Measurements from ENCODE around the gene NOTCH3.

NOTCH3 gene

DNA sequence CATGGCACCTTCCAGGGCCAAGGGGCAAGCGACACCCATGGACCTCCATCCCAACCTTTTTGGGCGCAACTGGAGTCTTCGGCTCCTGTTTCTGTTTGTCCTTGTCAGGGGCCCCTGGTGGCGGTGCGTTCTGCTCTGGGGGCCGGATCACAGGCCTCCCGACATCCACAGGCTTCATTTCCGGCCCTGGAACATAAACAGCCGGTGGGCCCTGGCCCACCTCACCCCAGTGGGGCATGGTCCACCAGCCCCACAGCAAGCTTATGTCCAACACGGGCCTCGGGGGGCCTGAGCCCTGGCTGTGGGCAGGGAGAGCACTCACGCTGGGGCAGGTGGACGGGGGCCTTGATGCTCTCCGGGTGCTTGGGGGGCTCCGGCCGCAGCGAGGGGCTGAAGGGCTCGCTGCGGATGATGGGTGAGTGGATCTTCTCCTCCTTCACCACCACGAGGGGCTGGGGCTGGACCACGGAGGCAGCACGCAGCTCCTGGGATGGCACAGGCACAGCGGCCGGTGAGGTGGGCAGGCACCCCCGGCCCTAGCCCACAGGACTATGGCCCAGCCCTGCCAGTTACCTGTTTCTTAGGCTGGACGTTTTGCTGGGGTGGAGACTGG lies 38.6 kb upstream of the NOTCH3 start:
- TF ChIP-seq POLR2AphosphoS5 (IDR thresholded peaks at IDR 0.05; ENCODE audit: borderline replicate concordance, low read depth, low read length) (no peak), FOXP2 (optimal IDR thresholded peaks at IDR 0.05; ENCODE audit: control extremely low read depth, extremely low read length, insufficient read depth) (no peak), EZH2 (IDR thresholded peaks at IDR 0.05) (no peak)
- H3K9me3 ChIP-seq (ENCODE audit: low read depth, low read length): no peaks in the 10 kb centered on the region

DNA sequence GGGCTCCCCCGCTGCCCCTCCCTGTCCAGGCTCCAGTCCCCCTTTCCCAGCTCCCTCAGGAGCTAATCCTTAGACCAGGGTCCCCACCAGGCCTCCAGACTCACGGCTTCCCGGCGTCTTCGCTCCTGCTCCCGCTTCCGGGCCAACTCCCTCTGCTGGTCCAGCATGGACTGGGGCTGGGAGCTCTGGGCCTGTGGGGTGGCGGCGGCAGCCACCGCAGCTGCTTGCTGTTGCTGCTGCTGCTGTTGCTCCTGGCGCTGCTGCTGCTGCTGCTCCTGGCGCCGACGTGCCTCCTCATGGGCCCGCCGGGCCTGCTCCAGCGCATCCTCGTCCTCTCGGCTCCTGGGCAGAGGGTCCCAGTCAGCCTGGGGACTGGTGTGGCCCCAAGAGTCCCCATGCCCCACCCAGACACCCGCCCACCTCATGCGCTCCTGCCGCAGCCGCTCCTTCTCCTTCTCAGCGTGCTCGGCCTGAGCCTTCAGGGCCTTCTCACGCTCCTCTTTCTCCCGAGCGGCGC lies 37.9 kb upstream of the NOTCH3 start:
- DNase-seq (ENCODE audit: low read depth, low spot score): no peak
- H3K9me3 ChIP-seq (ENCODE audit: low read depth, low read length): no peaks in the 10 kb centered on the region
- H3K36me3 ChIP-seq (ENCODE audit: insufficient read depth, low read length): peaks cover 59% of the 10 kb centered on the region

More for the DNA sequence above, 38.6 kb upstream of the NOTCH3 start:
- Histone ChIP-seq H3K9ac (ENCODE audit: insufficient read length) (no peak overlapping the region), H3K4me3 (no peak overlapping the region), H3K36me3 (ENCODE audit: insufficient read depth, low read length) (peaks cover 65% of the 10 kb centered on the region), H3K27ac (no peak overlapping the region)
- no peak for DNase-seq (ENCODE audit: low read depth, low spot score)

DNA sequence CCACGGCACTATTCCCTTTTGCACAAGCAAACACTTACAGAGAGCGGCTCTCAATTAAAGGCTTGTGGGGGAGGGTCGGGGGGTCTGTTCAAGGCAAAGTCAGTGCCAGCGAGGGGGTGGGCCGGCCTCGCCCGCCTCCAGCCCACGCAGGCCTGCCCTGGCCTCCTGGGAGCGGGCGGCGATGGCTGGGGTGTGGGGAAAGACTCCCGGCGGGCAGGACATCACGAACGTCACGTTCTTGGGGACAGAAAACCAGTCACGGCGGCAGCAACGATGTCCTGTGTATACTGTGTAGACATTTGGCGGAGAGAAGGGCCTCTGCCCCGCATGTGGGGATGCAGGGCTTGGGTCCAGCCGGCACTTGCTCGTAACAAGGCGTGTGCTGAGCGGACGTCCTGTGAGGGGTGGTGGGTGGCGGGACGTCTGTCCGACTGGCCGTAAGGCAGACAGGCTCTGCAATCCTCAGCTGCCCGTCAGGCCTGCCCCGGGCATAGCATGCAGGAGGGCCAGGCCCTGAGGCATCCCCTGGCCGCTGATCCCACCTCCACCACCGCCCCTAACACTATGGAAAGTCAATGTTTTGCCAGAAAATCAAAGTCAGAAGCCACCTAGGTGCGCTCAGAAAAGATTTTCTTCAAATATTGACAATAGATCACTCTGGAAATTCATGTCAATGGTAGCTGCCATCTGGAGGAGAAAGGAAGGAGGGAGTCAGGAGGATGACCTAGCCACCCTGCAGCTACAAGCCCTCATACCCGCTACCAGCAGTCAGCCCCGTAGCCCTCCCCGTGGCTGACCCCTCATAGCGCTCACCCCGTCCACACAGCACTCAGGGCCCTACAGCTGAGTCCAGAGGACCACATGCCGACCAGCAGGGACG lies 37.2 kb upstream of the NOTCH3 start:
- H3K27ac ChIP-seq: no peak overlapping the region
- H3K4me3 ChIP-seq: no peak overlapping the region
- TF ChIP-seq POLR2AphosphoS5 (IDR thresholded peaks at IDR 0.05; ENCODE audit: borderline replicate concordance, low read depth, low read length) (no peak), EZH2 (IDR thresholded peaks at IDR 0.05) (no peak), FOXP2 (optimal IDR thresholded peaks at IDR 0.05; ENCODE audit: control extremely low read depth, extremely low read length, insufficient read depth) (no peak)
- peaks cover 54% of the 10 kb centered on the region; the same call in 1 of the 2 replicates for H3K36me3 ChIP-seq (ENCODE audit: insufficient read depth, low read length)
- no peak for DNase-seq (ENCODE audit: low read depth, low spot score)
- no peak overlapping the region for H3K9ac ChIP-seq (ENCODE audit: insufficient read length)
- no peaks in the 10 kb centered on the region for H3K9me3 ChIP-seq (ENCODE audit: low read depth, low read length)

More for the DNA sequence above, 37.9 kb upstream of the NOTCH3 start:
- Histone ChIP-seq H3K4me3 (no peak overlapping the region), H3K9ac (ENCODE audit: insufficient read length) (no peak overlapping the region), H3K27ac (no peak overlapping the region)
- TF ChIP-seq EZH2 (IDR thresholded peaks at IDR 0.05) (no peak), FOXP2 (optimal IDR thresholded peaks at IDR 0.05; ENCODE audit: control extremely low read depth, extremely low read length, insufficient read depth) (no peak), POLR2AphosphoS5 (IDR thresholded peaks at IDR 0.05; ENCODE audit: borderline replicate concordance, low read depth, low read length) (no peak)

DNA sequence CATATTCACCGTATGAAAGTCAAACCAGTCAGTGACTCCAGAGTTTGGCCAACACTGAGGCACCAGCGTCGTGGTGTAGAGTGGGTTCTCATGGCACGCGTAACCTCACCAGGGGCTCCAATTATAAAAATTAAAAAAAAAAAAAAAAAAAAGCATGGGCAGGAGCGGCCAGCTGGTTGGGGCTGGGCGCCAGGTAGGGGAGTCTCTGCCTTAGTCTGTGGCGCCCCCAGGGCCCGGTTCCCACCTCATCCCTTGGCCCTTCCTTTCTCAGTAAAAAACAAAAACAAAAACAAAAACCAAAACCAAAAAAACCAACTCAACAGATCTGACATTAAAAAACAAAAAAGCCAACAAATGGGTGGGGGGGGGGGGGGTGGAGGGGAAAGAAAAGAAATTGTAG lies 36.1 kb upstream of the NOTCH3 start:
- no peak for TF ChIP-seq FOXP2 (optimal IDR thresholded peaks at IDR 0.05; ENCODE audit: control extremely low read depth, extremely low read length, insufficient read depth)
- no peak for TF ChIP-seq POLR2AphosphoS5 (IDR thresholded peaks at IDR 0.05; ENCODE audit: borderline replicate concordance, low read depth, low read length)
- Histone ChIP-seq H3K9me3 (ENCODE audit: low read depth, low read length) (no peaks in the 10 kb centered on the region), H3K27ac (no peak overlapping the region), H3K4me3 (no peak overlapping the region), H3K9ac (ENCODE audit: insufficient read length) (no peak overlapping the region), H3K36me3 (ENCODE audit: insufficient read depth, low read length) (peaks cover 54% of the 10 kb centered on the region; the same call in 1 of the 2 replicates)
- no peak for DNase-seq (ENCODE audit: low read depth, low spot score)

DNA sequence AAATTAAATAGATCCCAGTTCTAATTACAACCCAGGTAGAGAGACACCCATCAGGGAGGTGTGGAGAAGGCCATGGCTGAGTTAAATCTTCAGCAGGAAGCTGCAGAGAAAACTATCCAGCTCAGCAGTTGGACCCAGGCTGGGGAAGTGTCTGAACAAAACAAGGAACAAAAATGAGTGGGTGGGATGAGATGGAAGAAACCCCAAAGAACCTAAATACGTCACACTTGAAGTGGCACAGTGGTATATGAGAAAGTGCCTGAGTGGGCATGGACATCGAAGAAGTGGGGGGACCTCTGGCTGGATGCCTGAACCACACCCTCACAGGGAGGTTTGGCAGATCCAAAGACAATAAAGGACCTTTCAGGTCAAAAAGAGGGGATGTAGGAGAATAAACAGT lies 35.0 kb upstream of the NOTCH3 start:
- no peaks in the 10 kb centered on the region for H3K9me3 ChIP-seq (ENCODE audit: low read depth, low read length)
- no peak for DNase-seq (ENCODE audit: low read depth, low spot score)
- TF ChIP-seq FOXP2 (optimal IDR thresholded peaks at IDR 0.05; ENCODE audit: control extremely low read depth, extremely low read length, insufficient read depth): no peak
- TF ChIP-seq POLR2AphosphoS5 (IDR thresholded peaks at IDR 0.05; ENCODE audit: borderline replicate concordance, low read depth, low read length): no peak
- no peak for TF ChIP-seq EZH2 (IDR thresholded peaks at IDR 0.05)
- no peak overlapping the region for H3K4me3 ChIP-seq
- peaks cover 46% of the 10 kb centered on the region; the same call in 1 of the 2 replicates for H3K36me3 ChIP-seq (ENCODE audit: insufficient read depth, low read length)
- no peak overlapping the region for H3K9ac ChIP-seq (ENCODE audit: insufficient read length)
- no peak overlapping the region for H3K27ac ChIP-seq

DNA sequence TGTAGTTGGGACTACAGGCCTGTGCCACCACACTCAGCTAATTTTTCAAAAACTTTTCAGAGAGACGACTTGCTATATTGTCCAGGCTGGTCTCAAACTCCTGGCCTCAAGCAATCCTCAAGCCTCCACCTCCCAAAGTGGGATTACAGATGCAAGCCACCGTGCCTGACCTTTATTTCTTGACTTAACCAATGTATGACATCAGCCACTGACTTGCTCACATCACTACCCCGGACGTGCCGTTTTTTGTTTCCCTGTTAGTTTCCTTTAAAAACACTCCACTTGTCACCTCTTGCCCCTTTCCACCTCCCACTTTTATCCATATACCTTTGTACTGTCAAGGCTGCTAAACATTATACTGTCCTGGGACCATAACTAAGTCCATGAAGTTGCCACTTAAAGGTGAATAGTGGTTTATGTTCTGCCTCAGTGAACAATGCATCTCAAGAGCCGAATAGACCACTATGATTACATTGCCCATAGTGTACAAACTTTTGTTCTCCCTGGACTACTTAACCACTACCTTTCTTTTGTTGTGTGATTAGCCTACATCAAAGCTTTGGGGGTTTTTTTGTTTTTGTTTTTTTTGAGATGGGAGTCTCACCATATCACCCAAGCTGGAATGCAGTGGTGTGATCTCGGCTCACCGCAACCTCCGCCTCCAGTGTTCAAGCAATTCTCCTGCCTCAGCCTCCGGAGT lies 33.8 kb upstream of the NOTCH3 start:
- Histone ChIP-seq H3K4me3 (no peak overlapping the region), H3K27ac (peak overlapping the region; percentile 60), H3K9ac (ENCODE audit: insufficient read length) (no peak overlapping the region), H3K9me3 (ENCODE audit: low read depth, low read length) (no peaks in the 10 kb centered on the region), H3K36me3 (ENCODE audit: insufficient read depth, low read length) (peaks cover 34% of the 10 kb centered on the region; the same call in 1 of the 2 replicates)
- TF ChIP-seq FOXP2 (optimal IDR thresholded peaks at IDR 0.05; ENCODE audit: control extremely low read depth, extremely low read length, insufficient read depth) (no peak), EZH2 (IDR thresholded peaks at IDR 0.05) (no peak), POLR2AphosphoS5 (IDR thresholded peaks at IDR 0.05; ENCODE audit: borderline replicate concordance, low read depth, low read length) (no peak)
- no peak for DNase-seq (ENCODE audit: low read depth, low spot score)

DNA sequence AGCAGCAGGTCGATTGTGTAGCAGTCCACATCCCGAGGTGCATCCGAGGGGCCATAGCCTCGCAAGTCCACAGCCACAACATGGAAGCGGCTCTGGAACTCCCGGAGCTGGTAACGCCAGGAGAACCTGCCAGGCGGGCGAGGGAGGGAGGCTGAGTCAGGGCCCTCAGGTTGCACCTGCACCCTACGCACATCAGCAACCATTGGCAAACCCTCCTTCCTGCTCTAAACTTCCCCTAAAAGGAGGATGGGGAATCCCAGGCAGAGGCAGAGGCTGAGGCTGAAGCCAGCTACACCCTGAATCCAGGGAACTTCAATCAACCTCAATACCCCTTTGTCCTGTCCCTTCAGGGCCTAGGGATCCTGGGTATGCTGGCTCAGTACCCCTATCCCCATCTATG lies 30.5 kb upstream of the NOTCH3 start:
- H3K9ac ChIP-seq (ENCODE audit: insufficient read length): no peak overlapping the region
- H3K9me3 ChIP-seq (ENCODE audit: low read depth, low read length): no peaks in the 10 kb centered on the region
- peaks cover 8% of the 10 kb centered on the region; the same call in 1 of the 2 replicates for H3K36me3 ChIP-seq (ENCODE audit: insufficient read depth, low read length)
- no peak overlapping the region for H3K4me3 ChIP-seq
- H3K27ac ChIP-seq: no peak overlapping the region
- no peak for TF ChIP-seq POLR2AphosphoS5 (IDR thresholded peaks at IDR 0.05; ENCODE audit: borderline replicate concordance, low read depth, low read length)
- TF ChIP-seq FOXP2 (optimal IDR thresholded peaks at IDR 0.05; ENCODE audit: control extremely low read depth, extremely low read length, insufficient read depth): no peak
- TF ChIP-seq EZH2 (IDR thresholded peaks at IDR 0.05): no peak
- no peak for DNase-seq (ENCODE audit: low read depth, low spot score)

DNA sequence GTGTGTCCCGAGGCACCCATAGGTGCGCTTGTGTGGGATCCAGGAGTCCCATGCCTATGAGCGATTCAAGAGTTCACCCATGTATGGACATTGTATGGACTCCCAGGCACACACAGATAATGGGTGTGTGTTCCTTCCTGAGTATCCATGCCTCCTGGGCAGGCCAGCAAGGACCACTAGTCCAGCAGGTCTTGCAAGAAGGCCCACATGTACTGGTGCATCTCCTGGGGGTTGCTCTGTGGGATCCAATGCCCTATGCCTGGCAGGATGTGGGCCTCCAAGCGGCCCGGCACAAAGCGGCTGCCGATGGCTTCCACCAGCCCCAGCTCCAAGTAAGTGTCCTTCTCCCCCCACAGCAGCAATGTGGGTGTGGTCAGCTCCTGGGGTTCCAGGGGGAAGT lies 26.5 kb upstream of the NOTCH3 start:
- DNase-seq (ENCODE audit: low read depth, low spot score): no peak
- Histone ChIP-seq H3K9ac (ENCODE audit: insufficient read length) (no peak overlapping the region), H3K4me3 (no peak overlapping the region), H3K27ac (no peak overlapping the region), H3K9me3 (ENCODE audit: low read depth, low read length) (no peaks in the 10 kb centered on the region), H3K36me3 (ENCODE audit: insufficient read depth, low read length) (no peaks in the 10 kb centered on the region)
- no peak for TF ChIP-seq POLR2AphosphoS5 (IDR thresholded peaks at IDR 0.05; ENCODE audit: borderline replicate concordance, low read depth, low read length)
- TF ChIP-seq EZH2 (IDR thresholded peaks at IDR 0.05): no peak
- TF ChIP-seq FOXP2 (optimal IDR thresholded peaks at IDR 0.05; ENCODE audit: control extremely low read depth, extremely low read length, insufficient read depth): no peak

Measured in SK-N-MC (cell line).